ENCODE results near the gene PREPL.

PREPL gene

GRCh38 chr2:44326548-44327264, 34.6 kb downstream of the PREPL start:
- Histone ChIP-seq H3K9me3 (replicated peaks; ENCODE audit: insufficient read depth, low read length) (no peaks in the 10 kb centered on the region), H3K9me2 (replicated peaks; ENCODE audit: insufficient read depth, low read length) (no peaks in the 10 kb centered on the region), H3K27me3 (replicated peaks; ENCODE audit: insufficient read depth, low read length) (no peaks in the 10 kb centered on the region), H3K36me3 (replicated peaks; ENCODE audit: insufficient read depth, low read length) (peaks cover 2% of the 10 kb centered on the region; the same call in 1 of the 2 replicates), H2AFZ (ENCODE audit: low read length) (no peak overlapping the region), H3K4me3 (ENCODE audit: low read length) (no peak overlapping the region), H3K79me2 (ENCODE audit: low read length) (no peaks in the 10 kb centered on the region), H4K20me1 (ENCODE audit: insufficient read depth, low read length) (no peaks in the 10 kb centered on the region), H3K4me1 (ENCODE audit: low read length) (peaks cover 5% of the 10 kb centered on the region; the same call in 1 of the 2 replicates), H3K4me2 (ENCODE audit: low read depth, low read length) (no peak overlapping the region), H3K27ac (ENCODE audit: low read length) (no peak overlapping the region), H3K9ac (ENCODE audit: low read length) (no peak overlapping the region), H3F3A (ENCODE audit: insufficient read depth, low read length) (0 out of 2 replicates have a peak, but pooled peaks cover 6% of the 10 kb centered on the region)
- TF ChIP-seq EZH2 (optimal IDR thresholded peaks at IDR 0.05; ENCODE audit: low read depth, low read length), result no peak
- TF ChIP-seq EZH2phosphoT487 (IDR thresholded peaks at IDR 0.05; ENCODE audit: low read length), result no peak
- TF ChIP-seq CTCF (IDR thresholded peaks at IDR 0.05; ENCODE audit: low read length), result no peak
- DNase-seq, result no peak

GRCh38 chr2:44325897-44326296, 35.4 kb downstream of the PREPL start:
- no peak for TF ChIP-seq EZH2 (optimal IDR thresholded peaks at IDR 0.05; ENCODE audit: low read depth, low read length)
- TF ChIP-seq CTCF (IDR thresholded peaks at IDR 0.05; ENCODE audit: low read length), result no peak
- no peak for TF ChIP-seq EZH2phosphoT487 (IDR thresholded peaks at IDR 0.05; ENCODE audit: low read length)
- no peak overlapping the region for H3K4me2 ChIP-seq (ENCODE audit: low read depth, low read length)
- H4K20me1 ChIP-seq (ENCODE audit: insufficient read depth, low read length), result no peaks in the 10 kb centered on the region
- H3K27me3 ChIP-seq (replicated peaks; ENCODE audit: insufficient read depth, low read length), result no peaks in the 10 kb centered on the region
- no peaks in the 10 kb centered on the region for H3K79me2 ChIP-seq (ENCODE audit: low read length)
- no peak overlapping the region for H3K27ac ChIP-seq (ENCODE audit: low read length)
- H2AFZ ChIP-seq (ENCODE audit: low read length), result no peak overlapping the region
- H3K9me3 ChIP-seq (replicated peaks; ENCODE audit: insufficient read depth, low read length), result no peaks in the 10 kb centered on the region
- H3K4me1 ChIP-seq (ENCODE audit: low read length), result peaks cover 5% of the 10 kb centered on the region; the same call in 1 of the 2 replicates
- H3K36me3 ChIP-seq (replicated peaks; ENCODE audit: insufficient read depth, low read length), result peaks cover 2% of the 10 kb centered on the region; the same call in 1 of the 2 replicates
- H3K9ac ChIP-seq (ENCODE audit: low read length), result no peak overlapping the region
- H3K4me3 ChIP-seq (ENCODE audit: low read length), result no peak overlapping the region
- DNase-seq, result no peak
- H3K9me2 ChIP-seq (replicated peaks; ENCODE audit: insufficient read depth, low read length), result no peaks in the 10 kb centered on the region
- H3F3A ChIP-seq (ENCODE audit: insufficient read depth, low read length), result 0 out of 2 replicates have a peak, but pooled peaks cover 6% of the 10 kb centered on the region

GRCh38 chr2:44324971-44325426, 36.3 kb downstream of the PREPL start:
- Histone ChIP-seq H3K36me3 (replicated peaks; ENCODE audit: insufficient read depth, low read length) (peaks cover 2% of the 10 kb centered on the region), H3K9ac (ENCODE audit: low read length) (no peak overlapping the region), H4K20me1 (ENCODE audit: insufficient read depth, low read length) (no peaks in the 10 kb centered on the region), H3K9me2 (replicated peaks; ENCODE audit: insufficient read depth, low read length) (no peaks in the 10 kb centered on the region), H3K79me2 (ENCODE audit: low read length) (no peaks in the 10 kb centered on the region), H3K27me3 (replicated peaks; ENCODE audit: insufficient read depth, low read length) (no peaks in the 10 kb centered on the region), H3K4me2 (ENCODE audit: low read depth, low read length) (no peak overlapping the region), H3K27ac (ENCODE audit: low read length) (no peak overlapping the region), H3K9me3 (replicated peaks; ENCODE audit: insufficient read depth, low read length) (no peaks in the 10 kb centered on the region), H2AFZ (ENCODE audit: low read length) (no peak overlapping the region), H3K4me1 (ENCODE audit: low read length) (peaks cover 5% of the 10 kb centered on the region; the same call in 1 of the 2 replicates), H3K4me3 (ENCODE audit: low read length) (no peak overlapping the region), H3F3A (ENCODE audit: insufficient read depth, low read length) (0 out of 2 replicates have a peak, but pooled peaks cover 6% of the 10 kb centered on the region)
- TF ChIP-seq CTCF (IDR thresholded peaks at IDR 0.05; ENCODE audit: low read length) (no peak), EZH2phosphoT487 (IDR thresholded peaks at IDR 0.05; ENCODE audit: low read length) (no peak), EZH2 (optimal IDR thresholded peaks at IDR 0.05; ENCODE audit: low read depth, low read length) (no peak)
- DNase-seq, result no peak
